Smooth muscle cell (in vitro differentiated cells): ENCODE measurements around the gene MAP3K20. TPM values are rescaled to one million over a fixed set of nuclear protein-coding genes. Genes with fewer than 3 reads are reported as not detected.
"Not testable (repeated sequence)": the region's sequence is repeated elsewhere in the genome, so short reads cannot be mapped to it uniquely, and the experiment has no call there.

ENCODE experiments used
- DNase-seq: peaks from one replicate; lab custom pipeline; 2025; ENCODE audit not compliant: unreplicated experiment; lab: John Stamatoyannopoulos, UW
- H2AFZ ChIP-seq: fragments of 200-600 bp; sonication (generic); 2 replicates; pipeline ENCODE4 v1.6.0; 2016; ENCODE audit warnings: antibody characterized with exemption, low read depth, mild to moderate bottlenecking
- H3F3A ChIP-seq: fragments of 200-600 bp; sonication (generic); 2 replicates; pipeline ENCODE4 v1.6.0; 2017; ENCODE audit warnings: antibody characterized with exemption, low read depth
- H3K27ac ChIP-seq: fragments of 200-600 bp; sonication (generic); 2 replicates; pipeline ENCODE4 v1.5.1; 2016; ENCODE audit warnings: low read depth, mild to moderate bottlenecking
- H3K27me3 ChIP-seq: fragments of 200-600 bp; sonication (generic); 2 replicates; pipeline ENCODE4 v1.6.1; 2016; ENCODE audit warnings: low read depth, mild to moderate bottlenecking
- H3K36me3 ChIP-seq: fragments of 200-600 bp; sonication (generic); 2 replicates; pipeline ENCODE4 v1.5.1; 2016; ENCODE audit warnings: low read depth
- H3K4me1 ChIP-seq: fragments of 200-600 bp; sonication (generic); 2 replicates; pipeline ENCODE4 v1.5.1; 2016; ENCODE audit warnings: low read depth
- H3K4me2 ChIP-seq: fragments of 200-600 bp; sonication (generic); 2 replicates; pipeline ENCODE4 v1.6.0; 2016; ENCODE audit warnings: mild to moderate bottlenecking
- H3K4me3 ChIP-seq: fragments of 200-600 bp; sonication (generic); 2 replicates; pipeline ENCODE4 v1.5.1; 2016; ENCODE audit warnings: mild to moderate bottlenecking
- H3K79me2 ChIP-seq: fragments of 200-600 bp; sonication (generic); 2 replicates; pipeline ENCODE4 v1.6.0; 2016; ENCODE audit warnings: low read depth, mild to moderate bottlenecking
- H3K9ac ChIP-seq: fragments of 200-600 bp; sonication (generic); 2 replicates; pipeline ENCODE4 v1.6.0; 2016; ENCODE audit warnings: low read depth
- H3K9me3 ChIP-seq: fragments of 200-600 bp; sonication (generic); replicated peaks from 2 replicates; pipeline ENCODE4 v1.5.1; 2016; ENCODE audit warnings: low read depth
- H4K20me1 ChIP-seq: fragments of 200-600 bp; sonication (generic); 2 replicates; pipeline ENCODE4 v1.6.0; 2016; ENCODE audit warnings: low read depth
- WGBS: methylation state at CpG from one replicate; pipeline ENCODE4 v1.1.7; 2016; ENCODE audit warnings: low lambda C conversion rate; 5-methylcytosine and 5-hydroxymethylcytosine counted together
- polyA plus RNA-seq: library from polyadenylated mRNA; unstranded; fragments of >200 nt; fragmentation: Nextera tagmentation; extraction: Ambion mirVana; gene quantifications from 2 replicates; pipeline ENCODE4 v1.2.1, GENCODE V29; 2016
- total RNA-seq: library from RNA; depleted of rRNA; stranded (reverse); fragments of >200 nt; gene quantifications from 2 replicates; pipeline ENCODE4 v1.2.3, GENCODE V29; 2014
- TF ChIP-seq, protein P1 (sequence below): fragments of 200-600 bp; sonication (generic); IDR thresholded peaks from 2 replicates; pipeline ENCODE4 v1.5.1; 2017; ENCODE audit warnings: borderline replicate concordance, mild to moderate bottlenecking, antibody characterized with exemption; ENCODE audit not compliant: insufficient read depth, poor library complexity, severe bottlenecking

Gene MAP3K20
- total and polyA plus RNA-seq, 2 experiments from 2014 or later: 25.8 to 29.2 TPM

DNA sequence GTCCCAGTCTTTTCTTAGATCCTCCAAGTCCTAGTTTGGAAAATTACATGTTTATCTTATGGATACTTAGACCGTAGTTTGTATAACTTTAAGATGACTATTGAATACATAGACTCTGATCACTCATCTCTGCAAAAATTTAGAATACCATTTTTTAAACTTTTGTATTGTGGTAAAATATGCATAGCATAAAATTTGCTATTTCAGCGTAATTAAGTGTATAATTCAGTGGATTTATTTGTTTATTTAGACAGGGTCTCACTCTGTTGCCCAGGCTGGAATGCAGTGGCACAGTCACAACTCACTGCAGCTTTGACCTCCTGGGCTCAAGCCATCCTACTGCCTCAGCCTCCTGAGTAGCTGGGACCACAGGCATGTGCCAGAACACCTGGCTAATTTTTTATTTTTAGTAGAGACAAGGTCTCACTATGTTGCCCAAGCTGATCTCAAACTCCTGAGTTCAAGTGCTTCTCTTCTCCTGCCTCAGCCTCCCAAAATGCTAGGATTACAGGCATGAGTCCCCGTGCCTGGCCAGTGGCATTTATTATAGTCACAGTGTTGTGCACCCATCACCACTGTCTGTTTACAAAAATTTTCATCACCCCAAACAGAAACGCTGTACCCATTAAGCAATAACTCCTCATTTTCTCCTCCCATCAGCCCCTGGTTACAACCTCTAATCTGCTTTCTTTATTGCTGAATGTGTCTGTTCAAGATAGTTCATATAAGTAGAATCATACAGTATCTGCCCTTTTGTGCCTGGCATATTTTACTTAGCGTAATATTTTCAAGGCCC, 90.0 kb downstream of the MAP3K20 start:
- Histone ChIP-seq H3K36me3 (no peaks in the 10 kb centered on the region), H3K4me1 (peaks cover 7% of the 10 kb centered on the region), H3K27ac (no peak overlapping the region), H4K20me1 (no peaks in the 10 kb centered on the region), H3K9ac (no peak overlapping the region), H3K4me3 (no peak overlapping the region), H3K79me2 (peaks cover 5% of the 10 kb centered on the region), H2AFZ (no peak overlapping the region), H3K9me3 (no peaks in the 10 kb centered on the region), H3K4me2 (no peak overlapping the region), H3K27me3 (no peaks in the 10 kb centered on the region), H3F3A (peaks cover 11% of the 10 kb centered on the region)
- WGBS: 74% methylated on average over 5 of the region's 5 CpGs
- DNase-seq: no peak
- TF ChIP-seq, protein P1, sequence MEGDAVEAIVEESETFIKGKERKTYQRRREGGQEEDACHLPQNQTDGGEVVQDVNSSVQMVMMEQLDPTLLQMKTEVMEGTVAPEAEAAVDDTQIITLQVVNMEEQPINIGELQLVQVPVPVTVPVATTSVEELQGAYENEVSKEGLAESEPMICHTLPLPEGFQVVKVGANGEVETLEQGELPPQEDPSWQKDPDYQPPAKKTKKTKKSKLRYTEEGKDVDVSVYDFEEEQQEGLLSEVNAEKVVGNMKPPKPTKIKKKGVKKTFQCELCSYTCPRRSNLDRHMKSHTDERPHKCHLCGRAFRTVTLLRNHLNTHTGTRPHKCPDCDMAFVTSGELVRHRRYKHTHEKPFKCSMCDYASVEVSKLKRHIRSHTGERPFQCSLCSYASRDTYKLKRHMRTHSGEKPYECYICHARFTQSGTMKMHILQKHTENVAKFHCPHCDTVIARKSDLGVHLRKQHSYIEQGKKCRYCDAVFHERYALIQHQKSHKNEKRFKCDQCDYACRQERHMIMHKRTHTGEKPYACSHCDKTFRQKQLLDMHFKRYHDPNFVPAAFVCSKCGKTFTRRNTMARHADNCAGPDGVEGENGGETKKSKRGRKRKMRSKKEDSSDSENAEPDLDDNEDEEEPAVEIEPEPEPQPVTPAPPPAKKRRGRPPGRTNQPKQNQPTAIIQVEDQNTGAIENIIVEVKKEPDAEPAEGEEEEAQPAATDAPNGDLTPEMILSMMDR: no peak

DNA sequence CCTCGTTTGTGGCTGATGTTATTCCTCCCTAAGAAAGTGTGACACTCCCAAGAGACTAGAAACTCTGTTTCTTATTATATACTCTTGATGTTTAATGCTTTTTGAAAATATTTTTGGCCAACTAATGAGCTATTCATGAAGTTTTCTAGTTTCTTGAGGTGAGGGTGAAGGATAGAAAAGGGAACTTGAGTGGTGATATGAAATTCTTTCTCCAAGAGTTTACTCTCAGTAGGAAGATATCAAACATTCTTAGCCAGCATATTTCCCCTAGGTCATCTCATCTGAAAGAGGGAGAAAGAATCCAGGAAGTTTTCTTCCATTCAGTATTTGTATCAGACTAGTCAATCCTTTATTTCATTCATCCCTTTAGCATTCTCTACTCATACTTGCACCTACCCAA, 95.7 kb downstream of the MAP3K20 start:
- H3K4me2 ChIP-seq: no peak overlapping the region
- TF ChIP-seq, protein P1: no peak
- 95% methylated on average over 1 of the region's 1 CpG for WGBS
- H3F3A ChIP-seq: no peaks in the 10 kb centered on the region
- no peak overlapping the region for H2AFZ ChIP-seq
- no peaks in the 10 kb centered on the region for H3K9me3 ChIP-seq
- H3K9ac ChIP-seq: no peak overlapping the region
- no peak overlapping the region for H3K27ac ChIP-seq
- no peaks in the 10 kb centered on the region for H4K20me1 ChIP-seq
- no peaks in the 10 kb centered on the region for H3K36me3 ChIP-seq
- no peaks in the 10 kb centered on the region for H3K79me2 ChIP-seq
- H3K4me1 ChIP-seq: no peaks in the 10 kb centered on the region
- no peak for DNase-seq
- H3K4me3 ChIP-seq: no peak overlapping the region
- no peaks in the 10 kb centered on the region for H3K27me3 ChIP-seq

- Histone ChIP-seq H3K4me3 (no peak overlapping the region), H3K9me3 (no peaks in the 10 kb centered on the region), H2AFZ (no peak overlapping the region), H3K36me3 (no peaks in the 10 kb centered on the region), H3K4me2 (no peak overlapping the region), H3K27me3 (no peaks in the 10 kb centered on the region), H3K27ac (no peak overlapping the region), H3K9ac (no peak overlapping the region), H4K20me1 (no peaks in the 10 kb centered on the region), H3K79me2 (peaks cover 3% of the 10 kb centered on the region), H3K4me1 (no peaks in the 10 kb centered on the region), H3F3A (no peaks in the 10 kb centered on the region)
- TF ChIP-seq, protein P1: no peak
- 59% methylated on average over 1 of the region's 1 CpG for WGBS
- no peak for DNase-seq
These were observed 96.4 kb downstream of the MAP3K20 start for GRCh38 chr2:173171924-173172643.

GRCh38 chr2:173174339-173174738, 98.7 kb downstream of the MAP3K20 start:
- H3K9ac ChIP-seq, H4K20me1 ChIP-seq, H3K27ac ChIP-seq, H3K79me2 ChIP-seq, H3K4me2 ChIP-seq, H2AFZ ChIP-seq, H3K27me3 ChIP-seq, H3F3A ChIP-seq, DNase-seq, H3K4me1 ChIP-seq, H3K9me3 ChIP-seq, H3K36me3 ChIP-seq, H3K4me3 ChIP-seq: not testable (repeated sequence)
- 97% methylated on average over 3 of the region's 3 CpGs for WGBS
